Keratinocyte (primary cell): ENCODE results near the gene ISOC2.

Experiments used
- CTCF ChIP-seq, 3 experiments: IDR thresholded peaks in 1 of 3; conservative IDR thresholded peaks in 1 of 3; optimal IDR thresholded peaks in 1 of 3; 2 replicates in 2 of 3; 3 replicates in 1 of 3; pipeline versions ENCODE3 to v1.5.1; 2011; ENCODE audit warnings: low read length in 3 of 3, mild to moderate bottlenecking in 3 of 3, moderate library complexity in 2 of 3, control low read depth in 1 of 3, inconsistent platforms in 1 of 3; ENCODE audit not compliant: insufficient read depth in 2 of 3; ENCODE audit errors: extremely low read depth in 1 of 3
- EZH2 ChIP-seq: IDR thresholded peaks from one replicate; pipeline ENCODE4 v1.6.1; 2012; ENCODE audit warnings: inconsistent platforms, mild to moderate bottlenecking, low read length, moderate library complexity

- TF ChIP-seq CTCF (optimal IDR thresholded peaks at IDR 0.05 in 1 of 3, IDR thresholded peaks at IDR 0.05 in 1 of 3, conservative IDR thresholded peaks at IDR 0.05 in 1 of 3; ENCODE audit: extremely low read depth in 1 of 3, insufficient read depth in 2 of 3, low read length in 3 of 3), result no peak
- no peak for TF ChIP-seq EZH2
These were observed 20.9 kb upstream of the ISOC2 start for GRCh38 chr19:55482156-55482961.
